T47D (cell line): ENCODE results near the gene SEC11A.
"Not testable (repeated sequence)": the region's sequence is repeated elsewhere in the genome, so short reads cannot be mapped to it uniquely, and the experiment has no call there.

Source experiments
- DNase-seq, 2 experiments: peaks; one replicate each; pipeline versions ENCODE4 v3.0.0 to v3.0.0-alpha.2; 2011 to 2012; ENCODE audit warnings: low read depth in 1 of 2, low spot score in 1 of 2
- JUND ChIP-seq: IDR thresholded peaks from 2 replicates; pipeline ENCODE4 v1.6.1; 2012; ENCODE audit warnings: low read depth
- in situ Hi-C: cut with HindIII; loops from 2 replicates; pipeline ENCODE4 v1.10.0; 2016; ENCODE audit warnings: low sequenced_read_pairs, low pct_unique_long_range_greater_than_20kb

Gene SEC11A

GRCh38 chr15:84716036-84716732 is at the start of gene SEC11A:
Gene SEC11A, minus strand, starts transcription at chr15:84716139. Its CDS starts 64 bp downstream, at chr15:84716075.
- in situ Hi-C loops: no loop called here
- peak; percentile 91 to 97 for DNase-seq
- no peak for TF ChIP-seq JUND

- in situ Hi-C loops: no loop called here
- DNase-seq: no peak
Observed at GRCh38 chr15:84765675-84766074, 49.7 kb upstream of the SEC11A start.

GRCh38 chr15:84764989-84765388 is 49.0 kb upstream of the SEC11A start:
- in situ Hi-C loops: no loop called here
- DNase-seq: no peak
- no peak for TF ChIP-seq JUND

More at GRCh38 chr15:84765675-84766074, 49.7 kb upstream of the SEC11A start:
- no peak for TF ChIP-seq JUND

- in situ Hi-C loops: no loop called here
- no peak for TF ChIP-seq JUND
- no peak for DNase-seq
Observed at GRCh38 chr15:84764585-84764984, 48.6 kb upstream of the SEC11A start.

GRCh38 chr15:84762840-84763572 is 47.1 kb upstream of the SEC11A start:
- DNase-seq: no peak
- in situ Hi-C loops: no loop called here
- TF ChIP-seq JUND: no peak

- TF ChIP-seq JUND: no peak
- DNase-seq: no peak
- in situ Hi-C loops: no loop called here
Observed at GRCh38 chr15:84761607-84762131, 45.7 kb upstream of the SEC11A start.

GRCh38 chr15:84760219-84760618 is 44.3 kb upstream of the SEC11A start:
- TF ChIP-seq JUND: no peak
- in situ Hi-C loops: no loop called here
- no peak for DNase-seq

- in situ Hi-C loops: no loop called here
- no peak for DNase-seq
- no peak for TF ChIP-seq JUND
Observed at GRCh38 chr15:84759018-84759417, 43.1 kb upstream of the SEC11A start.

- no peak for DNase-seq
- in situ Hi-C loops: no loop called here
- no peak for TF ChIP-seq JUND
Observed at GRCh38 chr15:84755736-84756527, 40.0 kb upstream of the SEC11A start.

GRCh38 chr15:84754889-84755288 is 39.0 kb upstream of the SEC11A start:
- in situ Hi-C loops, DNase-seq: not testable (repeated sequence)

GRCh38 chr15:84752700-84753099 is 36.8 kb upstream of the SEC11A start:
- peak in 1 of 2 experiments; percentile 68 for DNase-seq
- no peak for TF ChIP-seq JUND
- in situ Hi-C loops: no loop called here

- DNase-seq: peak in 1 of 2 experiments; percentile 80
Observed at GRCh38 chr15:84752195-84752594, 36.3 kb upstream of the SEC11A start.

GRCh38 chr15:84751721-84752120 is 35.8 kb upstream of the SEC11A start:
- in situ Hi-C loops, DNase-seq: not testable (repeated sequence)

More at GRCh38 chr15:84752195-84752594, 36.3 kb upstream of the SEC11A start:
- no peak for TF ChIP-seq JUND
- in situ Hi-C loops: no loop called here
